Lung (tissue), 12 donors: ENCODE results near the gene CITED2. TPM values are rescaled to one million over a fixed set of nuclear protein-coding genes. Genes with fewer than 3 reads are reported as not detected.

Source experiments
- ATAC-seq: fragments of 200-7000 bp; cut with Tn5 transposase; one replicate; pipeline ENCODE4 v1.9.1; 2020; ENCODE audit warnings: moderate number of reproducible peaks; ENCODE audit not compliant: insufficient read depth, low FRiP score
- DNase-seq, 3 donors: peaks; one replicate each; pipeline ENCODE4 v3.0.0-alpha.2; 2013 to 2017
- H3K27ac ChIP-seq, 2 donors: one replicate each; pipeline ENCODE4 v1.5.1; 2013; ENCODE audit warnings: mild to moderate bottlenecking in 2 of 2, moderate library complexity in 2 of 2, control low read depth in 1 of 2, inconsistent platforms in 1 of 2, low read depth in 1 of 2, low read length in 1 of 2
- H3K27me3 ChIP-seq, 3 donors: one replicate each; pipeline ENCODE4 v1.5.1; 2013; ENCODE audit warnings: low read length in 2 of 3; ENCODE audit not compliant: control insufficient read depth in 3 of 3, insufficient read depth in 3 of 3
- H3K36me3 ChIP-seq, 4 donors: one replicate each; pipeline ENCODE4 v1.5.1; 2013; ENCODE audit warnings: low read length in 4 of 4, mild to moderate bottlenecking in 1 of 4, moderate library complexity in 1 of 4; ENCODE audit not compliant: control insufficient read depth in 4 of 4, insufficient read depth in 4 of 4
- H3K4me1 ChIP-seq, 5 donors: one replicate each; pipeline ENCODE4 v1.5.1; 2013; ENCODE audit warnings: low read length in 5 of 5, mild to moderate bottlenecking in 2 of 5, moderate library complexity in 1 of 5; ENCODE audit not compliant: control insufficient read depth in 5 of 5, insufficient read depth in 5 of 5
- H3K4me3 ChIP-seq: one replicate; pipeline ENCODE4 v1.5.1; 2013; ENCODE audit warnings: mild to moderate bottlenecking, control low read depth, moderate library complexity
- H3K9ac ChIP-seq, 2 donors: one replicate each; pipeline ENCODE4 v1.5.1; 2013; ENCODE audit warnings: low read length in 2 of 2, control low read depth in 1 of 2; ENCODE audit not compliant: insufficient read depth in 1 of 2
- H3K9me3 ChIP-seq, 4 donors: one replicate each; pipeline ENCODE4 v1.5.1; 2013; ENCODE audit warnings: low read length in 3 of 4, mild to moderate bottlenecking in 1 of 4, moderate library complexity in 1 of 4; ENCODE audit not compliant: control insufficient read depth in 4 of 4, insufficient read depth in 3 of 4
- CTCF ChIP-seq: IDR thresholded peaks from 2 replicates; pipeline ENCODE4 v1.5.1; 2012; ENCODE audit warnings: mild to moderate bottlenecking; ENCODE audit errors: control extremely low read depth, extremely low read depth
- WGBS, 2 donors: extraction: QIAGEN DNeasy Blood & Tissue Kit; methylation state at CpG; one replicate each; pipeline ENCODE4 v1.1.7; 2013; 5-methylcytosine and 5-hydroxymethylcytosine counted together
- polyA plus RNA-seq, 2 donors: library from polyadenylated mRNA; stranded (reverse); fragments of 200-250 nt; gene quantifications; one replicate each; pipeline ENCODE4 v1.2.1, GENCODE V29; 2013
- total RNA-seq, 2 donors: library from RNA; depleted of rRNA in 1 of 2; stranded (reverse); fragments of >200 nt in 1 of 2; gene quantifications; one replicate each; pipeline ENCODE4 v1.2.1, GENCODE V29; 2014 to 2021
- donor health status: control.
- donor health status: control.
- donor health status: Bipolar disorder and iron deficiency.
- donor health status: healthy.
- donor health status: DM: yes; HTN: yes; CAD: no.

The CITED2 gene
- total and polyA plus RNA-seq, 4 donors: 34.3 to 220 (median 118) TPM

GRCh38 chr6:139330306-139330705 lies 44.1 kb downstream of the CITED2 start:
- no peak overlapping the region for H3K9ac ChIP-seq
- 83 to 90% methylated on average over 5 of the region's 5 CpGs for WGBS, 2 donors
- no peak overlapping the region for H3K27ac ChIP-seq
- H3K9me3 ChIP-seq: no peaks in the 10 kb centered on the region
- TF ChIP-seq CTCF: no peak
- ATAC-seq (no peak), DNase-seq (no peak)
- H3K4me3 ChIP-seq: no peak overlapping the region
- no peaks in the 10 kb centered on the region for H3K27me3 ChIP-seq
- no peaks in the 10 kb centered on the region for H3K36me3 ChIP-seq
- peaks cover 0 to 6% (median 3%) of the 10 kb centered on the region in 5 donors for H3K4me1 ChIP-seq

DNA sequence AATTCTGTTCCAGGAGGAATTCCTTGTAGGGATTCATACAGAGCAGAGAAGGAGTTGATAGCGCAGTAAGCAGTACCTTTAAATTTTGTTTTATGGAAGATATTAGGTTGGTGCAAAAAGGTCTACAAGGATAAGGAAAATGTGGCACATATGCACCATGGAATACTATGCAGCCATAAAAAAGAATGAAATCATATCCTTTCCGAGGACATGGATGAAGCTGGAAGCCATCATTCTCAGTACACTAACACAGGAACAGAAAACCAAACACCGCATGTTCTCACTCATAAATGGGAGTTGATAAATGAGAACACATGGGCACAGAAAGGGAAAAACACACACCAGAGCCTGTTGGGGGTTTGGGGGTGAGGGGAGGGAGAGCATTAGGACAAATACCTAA lies 45.2 kb downstream of the CITED2 start:
- DNase-seq (no peak), ATAC-seq (no peak)
- no peak overlapping the region for H3K4me3 ChIP-seq
- H3K4me1 ChIP-seq: peaks cover 0 to 4% (median 3%) of the 10 kb centered on the region in 5 donors
- no peak overlapping the region for H3K27ac ChIP-seq
- no peaks in the 10 kb centered on the region for H3K27me3 ChIP-seq
- WGBS, 2 donors: 95 to 97% methylated on average over 3 of the region's 3 CpGs
- H3K9me3 ChIP-seq: no peaks in the 10 kb centered on the region
- no peaks in the 10 kb centered on the region for H3K36me3 ChIP-seq
- no peak for TF ChIP-seq CTCF
- H3K9ac ChIP-seq: no peak overlapping the region

GRCh38 chr6:139327038-139327437 lies 47.4 kb downstream of the CITED2 start:
- no peak for DNase-seq
- peaks cover 0 to 4% (median 3%) of the 10 kb centered on the region in 5 donors for H3K4me1 ChIP-seq
- H3K9ac ChIP-seq: no peak overlapping the region
- no peak for ATAC-seq
- no peaks in the 10 kb centered on the region for H3K27me3 ChIP-seq
- whole genome bisulfite sequencing, 2 donors: 93% methylated on average over 5 of the region's 5 CpGs
- H3K4me3 ChIP-seq: no peak overlapping the region
- TF ChIP-seq CTCF: no peak
- no peak overlapping the region for H3K27ac ChIP-seq
- no peaks in the 10 kb centered on the region for H3K36me3 ChIP-seq
- no peaks in the 10 kb centered on the region for H3K9me3 ChIP-seq

DNA sequence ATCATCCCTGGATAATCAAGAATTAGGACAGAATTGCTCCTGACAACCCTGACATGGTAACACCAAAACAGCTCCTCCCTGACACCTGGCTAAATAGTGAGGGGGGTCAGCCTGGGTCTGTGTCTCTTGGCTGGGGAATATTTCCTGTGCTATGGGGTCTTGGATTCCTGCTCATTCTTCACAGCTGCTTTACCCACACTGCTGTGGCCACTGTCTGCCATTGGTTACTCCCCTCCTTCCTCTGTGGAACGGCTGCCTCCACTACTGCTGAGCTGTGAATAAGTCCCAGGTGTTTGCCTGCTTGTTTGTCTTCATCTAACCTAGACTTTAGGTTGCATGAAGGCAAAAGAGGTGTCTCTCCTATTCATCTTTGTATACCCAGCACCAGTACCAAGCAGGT lies 48.8 kb downstream of the CITED2 start:
- TF ChIP-seq CTCF: no peak
- 20 to 24% methylated on average over 1 of the region's 1 CpG for WGBS, 2 donors
- Histone ChIP-seq H3K27ac (peak overlapping the region in 1 of 2 donors; percentile 60), H3K9ac (no peak overlapping the region), H3K27me3 (no peaks in the 10 kb centered on the region), H3K36me3 (no peaks in the 10 kb centered on the region), H3K4me3 (no peak overlapping the region), H3K4me1 (peaks cover 0 to 4% (median 3%) of the 10 kb centered on the region in 5 donors), H3K9me3 (no peaks in the 10 kb centered on the region)
- ATAC-seq (no peak), DNase-seq (no peak)
